Measurements from ENCODE around the gene KDM3A. TPM values are rescaled to one million over a fixed set of nuclear protein-coding genes. Genes with fewer than 3 reads are reported as not detected.

KDM3A gene
- total RNA-seq (2011; cell fraction: chromatin; rRNA removed; ENCODE audit: low replicate concordance): 103 and 245 TPM in 2 replicates
- total RNA-seq (2011; cell fraction: nucleolus; rRNA removed): 51.0 and 66.5 TPM in 2 replicates
- total RNA-seq (2011; cell fraction: nucleoplasm; rRNA removed): 131 and 168 TPM in 2 replicates
- total RNA-seq (2014; rRNA removed) (20.5 and 23.2 TPM in 2 replicates), total RNA-seq (2014; rRNA removed; fragmentation: Illumina TruSeq; extraction: Trizol) (24.8 and 28.7 TPM in 2 replicates), total RNA-seq (2015; rRNA removed; fragmentation: Illumina TruSeq; extraction: Trizol) (21.7 and 24.5 TPM in 2 replicates), total RNA-seq (2021) (36.9 and 37.9 TPM in 2 replicates), polyA plus RNA-seq (2011; rRNA removed) (54.3 and 95.4 TPM in 2 replicates), polyA plus RNA-seq (2014; fragmentation: Illumina TruSeq; extraction: Trizol) (23.5 and 26.7 TPM in 2 replicates), polyA plus RNA-seq (2014; fragmentation: Nextera tagmentation; extraction: Ambion mirVana) (10 to 100 TPM in 1 of 2 experiments, 1 to 10 TPM in 1; 7.5 to 11.7 TPM), polyA plus RNA-seq (2014; rRNA removed) (26.2 and 31.5 TPM in 2 replicates), polyA minus RNA-seq (2011; rRNA and poly(A)+ RNA removed) (122 and 168 TPM in 2 replicates), Bru-seq, nascent RNA (percentile 83 among the genes with signal in this experiment), BruChase-seq, experiment 1, labeled RNA remaining after a 2-hour chase (percentile 88 among the genes with signal in this experiment), BruChase-seq, experiment 2, labeled RNA remaining after a 6-hour chase (percentile 91 among the genes with signal in this experiment)
- 18.7 and 27.9 TPM in 2 replicates for polyA plus RNA-seq (2011; cell fraction: cytosol; rRNA removed)
- 94.1 and 101 TPM in 2 replicates for polyA plus RNA-seq (2011; cell fraction: nucleus; rRNA removed)
- 24.0 and 33.7 TPM in 2 replicates for polyA plus RNA-seq (2012)
- 40.0 and 58.0 TPM in 2 replicates for polyA minus RNA-seq (2011; cell fraction: cytosol; rRNA and poly(A)+ RNA removed)
- polyA minus RNA-seq (2011; cell fraction: nucleus; rRNA and poly(A)+ RNA removed): 89.4 and 102 TPM in 2 replicates
- long read RNA-seq, experiment 1, full-length matches to known transcripts: 21 of 79 reads
- long read RNA-seq, experiment 1, partial matches to known transcripts: 19 of 79 reads
- long read RNA-seq, experiment 1, other reads (novel, unspliced or antisense): 39 of 79 reads
- long read RNA-seq, experiment 2, full-length matches to known transcripts: 9 of 27 reads
- long read RNA-seq, experiment 2, partial matches to known transcripts: 12 of 27 reads
- long read RNA-seq, experiment 2, other reads (novel, unspliced or antisense): 6 of 27 reads
- long read RNA-seq, experiment 3, full-length matches to known transcripts: 1 of 3 reads
- long read RNA-seq, experiment 3, partial matches to known transcripts: 1 of 3 reads
- long read RNA-seq, experiment 3, other reads (novel, unspliced or antisense): 1 of 3 reads

DNA sequence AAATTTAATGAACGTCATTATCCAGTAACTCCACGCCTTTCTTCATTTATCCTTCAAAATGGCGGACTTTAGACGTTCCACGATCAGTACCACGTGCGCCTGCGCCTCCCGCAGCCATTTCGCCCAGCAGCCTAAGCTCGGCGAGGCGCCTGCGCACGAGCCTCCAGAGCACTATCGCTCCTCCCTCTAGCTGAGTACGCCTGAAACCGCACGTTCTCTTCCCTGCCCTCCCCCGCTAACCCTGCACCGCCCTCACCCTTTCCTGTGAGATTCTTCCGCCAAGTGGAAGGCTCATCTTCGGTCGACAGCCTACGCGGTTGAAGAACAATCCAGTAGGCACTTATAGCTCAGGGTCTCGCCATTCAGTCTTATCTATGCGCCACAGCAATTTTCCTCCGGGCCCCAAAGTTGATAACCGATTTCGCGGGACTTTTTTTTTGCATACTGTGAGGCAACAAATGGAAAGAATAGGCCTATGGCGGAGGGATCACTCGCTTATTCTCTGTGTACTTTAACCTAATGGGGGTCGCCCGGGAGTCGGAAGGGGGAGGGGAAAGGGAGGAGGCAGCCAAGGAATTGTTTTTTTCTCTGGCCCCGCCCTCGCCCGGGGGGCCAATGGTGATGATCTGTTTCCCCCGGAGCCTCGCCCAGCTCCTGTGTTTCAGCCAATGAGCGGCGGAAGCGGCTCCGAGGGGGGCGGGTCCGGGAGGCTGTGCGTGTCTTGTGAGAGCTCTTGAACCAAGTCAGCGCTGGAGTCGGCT, at the start of gene KDM3A:
Gene KDM3A, plus strand, starts transcription at position 741 of the 761 bp plus-strand sequence. CDS start 677 bp downstream, outside the sequence.
- ChIA-PET POLR2A (interaction anchor here (0.5 to 3.0 kb wide), 14 partner anchors 10 to 252 kb away, joined by 3 to 26 read pairs (median 4); partner anchors contain the start of gene IMMT), CTCF (ENCODE audit: low intra/inter-chr PET ratio) (no interaction called here)
- WGBS (ENCODE audit: insufficient coverage, low coverage, missing lambda C conversion rate): 1% methylated on average over 42 of the region's 51 CpGs
- peaks cover 5 to 11% of the 10 kb centered on the region in 2 experiments; a peak in 4 of 5 replicates for H3K4me1 ChIP-seq (replicated peaks in 1 of 2; ENCODE audit: control insufficient read depth in 2 of 2, insufficient read depth in 2 of 2, low read length in 2 of 2)
- no TSS peak for BruUV-seq (replicated peaks)
- in situ Hi-C loops (cut with MboI) (no loop called here), intact Hi-C loops (cut with micrococcal nuclease) (loop anchor here (1.0 to 5.0 kb wide), 3 partner anchors 44 to 181 kb away; partner anchors contain the start of genes CHMP3 and RNF103)
- H3K9me1 ChIP-seq (ENCODE audit: control insufficient read depth, insufficient read depth, low read length): no peaks in the 10 kb centered on the region
- peak within 1 kb of the TSS; percentile 78 to 92 for H3K9ac ChIP-seq (ENCODE audit: insufficient read depth in 1 of 2, low read depth in 2 of 2, low read length in 2 of 2)
- H2AFZ ChIP-seq (ENCODE audit: low read depth, low read length): peak within 1 kb of the TSS; percentile 95
- H3K9me3 ChIP-seq (replicated peaks; ENCODE audit: control insufficient read depth, insufficient read depth, low read depth, low read length): peaks cover 16% of the 10 kb centered on the region
- peak within 1 kb of the TSS; percentile 58 for H3K4me3 ChIP-seq
- peaks cover 28% of the 10 kb centered on the region; the same call in 2 of the 3 replicates for H3K36me3 ChIP-seq (ENCODE audit: control insufficient read depth, insufficient read depth, low read length)
- peaks cover 40% of the 10 kb centered on the region for H3K79me2 ChIP-seq (ENCODE audit: control insufficient read depth, insufficient read depth, low read length)
- no peaks in the 10 kb centered on the region for H3K27me3 ChIP-seq (ENCODE audit: control insufficient read depth in 2 of 2, insufficient read depth in 2 of 2, low read length in 2 of 2)
- FAIRE-seq (peak; percentile 96), DNase-seq (ENCODE audit: extremely low read depth in 1 of 4, low spot score in 3 of 4) (peak; percentile 96 to 99 (median 96)), ATAC-seq (peak; percentile 96)
- H3K27ac ChIP-seq (ENCODE audit: extremely low read depth, low read depth, low read length): peak within 1 kb of the TSS; percentile 99
- peak within 1 kb of the TSS; percentile 89 for H3K4me2 ChIP-seq (ENCODE audit: insufficient read depth, low read length)
- peaks cover 18% of the 10 kb centered on the region for H4K20me1 ChIP-seq (replicated peaks; ENCODE audit: control insufficient read depth, insufficient read depth, low read length)
- TF ChIP-seq AFF1 (IDR thresholded peaks at IDR 0.05; ENCODE audit: low read depth in 1 of 2, partially characterized antibody in 2 of 2) (peak; percentile 62 to 97), GABPB1 (CRISPR knock-in tag; IDR thresholded peaks at IDR 0.05) (peak; percentile 74; the same call in 1 of the 2 replicates), MECOM (CRISPR knock-in tag; IDR thresholded peaks at IDR 0.05) (peak; percentile 74), NR2C1 (IDR thresholded peaks at IDR 0.05) (peak; percentile 80), NR2C1 (tag; IDR thresholded peaks at IDR 0.05) (peak; percentile 82), PHB (CRISPR knock-in tag; IDR thresholded peaks at IDR 0.05) (no peak)
